HK-2 (cell line): ENCODE results near the gene CACUL1.
"Not testable (repeated sequence)": the region's sequence is repeated elsewhere in the genome, so short reads cannot be mapped to it uniquely, and the experiment has no call there.

ENCODE experiments used
- DNase-seq: peaks from one replicate; pipeline ENCODE4 v3.0.0-alpha.2; 2018; ENCODE audit not compliant: unreplicated experiment

Gene CACUL1

DNA sequence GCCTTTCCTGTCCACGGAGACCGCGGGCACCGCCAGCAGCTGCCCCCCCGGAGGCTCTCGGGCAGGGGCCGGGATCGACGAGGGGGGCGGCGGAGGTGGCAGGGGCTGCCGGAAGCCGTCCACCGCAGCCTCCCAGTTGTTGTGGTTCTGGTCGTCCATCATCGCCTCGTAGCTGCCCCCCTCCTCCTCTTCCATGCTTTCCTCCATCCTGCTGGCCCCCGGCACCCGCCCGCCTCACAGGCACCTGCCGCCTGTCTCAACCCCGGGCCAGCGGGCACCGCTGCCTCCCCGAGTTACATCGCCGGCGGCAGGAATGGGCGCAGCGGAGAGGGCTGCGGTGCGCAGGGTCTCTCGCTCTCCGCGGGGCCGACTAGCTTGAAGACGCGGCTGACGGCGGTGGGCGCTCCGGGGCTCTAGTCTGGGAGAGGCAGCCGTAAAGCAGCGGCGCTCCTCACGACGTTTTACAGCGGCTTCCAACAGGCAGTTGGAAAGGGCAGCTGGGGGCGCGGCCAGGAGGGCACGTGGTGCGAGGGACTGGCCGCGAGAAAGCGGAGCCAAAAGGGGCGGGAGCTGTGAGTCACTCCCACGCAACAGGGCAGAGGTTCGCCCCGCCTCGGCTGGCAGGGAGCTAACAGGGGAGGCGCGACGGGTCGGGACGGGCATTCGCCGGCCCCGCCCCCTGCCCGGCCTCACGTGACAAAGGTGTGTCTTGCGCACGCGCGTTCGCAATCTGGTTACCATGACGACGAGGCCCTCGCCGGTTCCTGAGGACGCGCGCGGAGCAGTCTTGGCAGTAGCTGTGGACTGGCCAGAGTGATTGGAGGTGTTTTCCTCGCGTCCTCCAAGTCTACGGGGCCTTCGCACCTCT lies at the start of gene CACUL1:
Gene CACUL1 (minus strand): TSS at position 415 of the 868 bp plus-strand sequence. CDS start 208 bp downstream, at position 207.
- DNase-seq: peak; percentile 100

DNA sequence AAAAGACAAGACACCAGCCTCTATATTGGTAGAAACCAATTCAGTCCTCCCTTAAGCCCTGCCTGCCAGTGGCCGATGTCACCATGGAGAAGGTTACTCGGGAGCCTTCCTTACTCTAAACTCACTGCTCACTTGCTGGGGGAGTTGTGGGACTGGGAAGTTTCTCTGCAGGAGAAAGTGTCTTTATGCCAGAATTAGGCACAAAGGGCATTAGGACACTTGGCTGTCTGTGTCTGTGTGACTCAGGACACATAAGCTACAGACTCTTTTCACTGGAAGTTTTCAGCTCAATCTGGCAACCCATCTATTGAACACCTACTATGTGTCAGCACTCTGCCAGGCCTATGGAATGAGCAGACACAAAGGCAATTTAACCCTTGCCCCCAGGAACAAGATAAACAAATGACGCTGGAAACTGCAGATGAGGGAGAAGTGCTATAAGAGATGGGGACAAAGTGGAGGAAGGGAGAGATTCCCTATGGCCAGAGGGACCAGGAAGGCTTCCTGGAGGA lies 49.5 kb upstream of the CACUL1 start:
- no peak for DNase-seq

DNA sequence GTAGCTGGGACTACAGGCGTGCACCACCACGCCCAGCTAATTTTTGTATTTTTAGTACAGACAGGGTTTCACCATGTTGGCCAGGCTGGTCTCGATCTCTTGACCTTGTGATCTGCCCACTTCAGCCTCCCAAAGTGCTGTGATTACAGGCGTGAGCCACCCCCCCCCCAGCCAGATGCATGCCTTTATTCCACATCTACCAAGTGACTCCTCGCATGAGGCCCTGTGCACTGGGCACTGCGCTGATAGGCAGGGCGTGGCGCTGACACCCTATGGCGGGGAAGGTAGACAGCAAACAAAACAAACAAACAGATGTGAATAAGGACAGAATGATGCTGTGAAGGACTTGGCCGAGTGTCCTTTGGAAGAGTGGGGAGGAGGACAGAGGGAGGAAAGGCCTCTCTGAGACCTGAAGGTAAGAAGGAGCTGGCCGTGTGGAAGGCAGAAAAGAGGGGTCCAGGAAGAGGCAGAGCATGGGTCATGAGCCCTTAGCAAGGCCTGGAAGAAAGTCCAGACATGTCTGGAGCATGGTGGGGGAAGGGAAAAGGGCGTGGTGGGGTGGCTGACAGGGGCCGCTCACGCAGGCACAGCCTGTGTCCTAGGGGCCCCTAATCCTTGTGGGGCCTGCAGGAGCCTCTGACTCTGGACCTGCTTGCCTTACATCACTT lies 47.5 kb upstream of the CACUL1 start:
- DNase-seq: no peak

DNA sequence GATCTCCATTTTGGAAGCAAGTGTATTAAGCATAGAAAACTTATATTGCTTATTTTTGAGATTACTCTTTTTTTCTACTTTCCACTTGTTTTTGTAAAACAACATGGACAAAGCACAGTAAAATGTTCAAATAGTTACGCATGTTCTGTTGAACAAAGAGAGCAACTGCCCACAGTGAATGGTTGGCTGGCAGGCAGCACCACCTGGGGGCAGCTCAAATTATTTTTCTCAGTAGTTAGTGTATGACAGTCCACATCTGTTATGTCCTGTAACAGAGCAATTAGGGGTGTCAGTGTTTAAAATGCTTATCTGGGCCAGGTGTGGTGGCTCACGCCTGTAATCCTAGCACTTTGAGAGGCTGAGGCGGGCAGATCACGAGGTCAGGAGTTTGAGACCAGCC lies 46.1 kb upstream of the CACUL1 start:
- DNase-seq: peak; percentile 17

DNA sequence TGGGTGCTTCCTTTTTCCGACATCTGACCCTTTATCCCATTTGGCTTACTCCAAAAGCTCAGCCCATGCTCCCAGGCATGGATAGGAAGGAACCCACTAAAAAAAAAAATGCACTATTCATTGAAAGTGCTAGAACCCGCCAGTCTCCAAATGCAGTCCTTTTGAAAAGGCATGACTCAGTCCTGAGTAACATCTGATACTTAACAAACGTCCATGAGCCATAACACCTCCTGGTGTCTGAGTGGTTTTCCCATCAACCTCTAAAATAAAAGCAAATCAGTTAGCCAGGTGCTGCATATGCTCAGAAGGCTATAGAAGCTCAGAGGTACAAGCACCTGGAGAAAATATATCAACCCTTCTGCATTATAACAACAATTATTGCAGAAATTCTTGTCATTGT lies 45.0 kb upstream of the CACUL1 start:
- DNase-seq: peak; percentile 12

DNA sequence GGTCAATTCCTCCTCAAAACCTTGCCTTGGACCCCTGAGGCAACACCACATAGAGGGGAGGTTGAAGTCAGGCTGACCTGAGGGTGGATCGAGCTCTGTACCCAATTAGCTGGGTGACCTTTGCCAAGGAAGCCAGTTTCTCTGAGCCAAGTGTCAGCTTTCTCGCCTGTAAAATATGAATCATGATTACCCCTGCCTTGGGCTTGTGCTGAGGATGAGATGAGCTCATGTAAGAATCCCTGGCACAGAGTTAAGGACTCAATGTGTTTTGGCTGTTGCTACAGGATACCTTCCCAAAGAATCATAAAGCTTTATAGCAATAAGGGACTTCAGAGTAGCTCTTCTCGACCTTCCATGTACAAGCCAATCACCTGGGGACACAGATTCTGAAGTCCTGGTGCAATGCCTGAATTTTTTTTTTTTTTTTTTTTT lies 43.5 kb upstream of the CACUL1 start:
- no peak for DNase-seq

DNA sequence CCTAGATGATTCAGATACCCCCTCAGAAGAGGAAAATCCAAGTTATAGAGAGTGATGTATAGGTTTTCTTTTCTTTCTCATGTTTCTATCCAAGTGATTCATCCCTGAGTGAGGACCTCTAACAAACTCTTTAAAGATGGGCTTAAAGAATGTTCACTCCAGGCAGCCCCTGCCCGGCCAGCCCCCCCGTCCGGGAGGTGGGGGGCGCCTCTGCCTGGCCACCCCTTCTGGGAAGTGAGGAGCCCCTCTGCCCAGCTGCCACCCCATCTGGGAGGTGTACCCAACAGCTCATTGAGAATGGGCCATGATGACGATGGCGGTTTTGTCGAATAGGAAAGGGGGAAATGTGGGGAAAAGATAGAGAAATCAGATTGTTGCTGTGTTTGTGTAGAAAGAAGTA lies 40.2 kb upstream of the CACUL1 start:
- not testable (repeated sequence) for DNase-seq

DNA sequence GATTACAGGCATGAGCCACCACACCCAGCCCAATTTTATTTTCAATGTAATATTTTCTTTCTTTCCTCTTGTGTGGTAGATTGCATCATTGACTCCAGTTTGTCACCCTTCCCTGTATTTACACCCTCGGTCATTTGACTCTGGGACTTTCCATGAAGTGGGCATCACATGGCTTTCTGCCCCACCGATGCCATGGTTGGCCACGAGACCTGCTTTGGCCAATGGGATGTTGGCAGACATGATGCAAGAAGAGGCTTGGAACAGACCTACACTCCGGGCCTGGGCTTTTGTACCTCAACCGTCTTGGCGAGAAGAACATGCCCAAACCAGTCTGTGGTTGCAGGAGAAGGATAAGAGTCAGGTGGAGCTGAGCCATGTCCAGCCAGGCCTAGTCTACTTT lies 38.8 kb upstream of the CACUL1 start:
- DNase-seq: no peak

DNA sequence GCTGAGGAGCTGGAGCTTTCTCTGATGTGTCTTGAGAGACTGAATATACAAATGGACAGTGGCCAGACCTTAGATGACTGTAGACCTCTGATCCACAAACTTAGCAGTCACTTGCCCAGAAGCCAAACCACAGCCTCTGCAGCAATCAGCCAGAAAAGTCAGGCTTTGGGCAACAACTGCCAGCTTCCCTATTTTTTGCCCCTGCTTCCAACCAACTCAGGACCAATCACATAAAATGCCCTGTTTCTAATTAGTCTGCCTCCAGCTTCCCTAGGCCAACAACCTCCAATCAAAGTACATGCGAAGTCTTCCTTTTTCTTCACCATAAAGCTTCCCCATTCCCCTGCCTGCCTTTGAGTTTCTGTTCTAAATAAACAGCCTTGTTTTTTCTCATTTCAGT lies 37.8 kb upstream of the CACUL1 start:
- no peak for DNase-seq

DNA sequence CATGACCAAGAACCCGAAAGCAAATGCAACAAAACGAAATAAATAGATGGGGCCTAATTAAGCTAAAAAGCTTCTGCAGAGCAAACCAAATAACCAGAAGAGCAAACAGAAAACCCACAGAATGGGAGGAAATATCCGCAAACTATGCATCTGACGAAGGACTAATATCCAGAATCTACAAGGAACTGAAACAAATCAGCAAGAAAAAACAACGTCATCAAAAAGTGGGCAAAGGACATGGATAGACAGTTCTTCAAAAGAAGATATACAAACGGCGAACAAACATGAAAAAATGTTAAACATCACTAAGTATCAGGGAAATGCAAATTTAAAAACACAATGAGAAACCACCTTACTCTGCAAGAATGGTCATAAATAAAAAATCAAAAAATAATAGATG lies 35.3 kb upstream of the CACUL1 start:
- DNase-seq: no peak

DNA sequence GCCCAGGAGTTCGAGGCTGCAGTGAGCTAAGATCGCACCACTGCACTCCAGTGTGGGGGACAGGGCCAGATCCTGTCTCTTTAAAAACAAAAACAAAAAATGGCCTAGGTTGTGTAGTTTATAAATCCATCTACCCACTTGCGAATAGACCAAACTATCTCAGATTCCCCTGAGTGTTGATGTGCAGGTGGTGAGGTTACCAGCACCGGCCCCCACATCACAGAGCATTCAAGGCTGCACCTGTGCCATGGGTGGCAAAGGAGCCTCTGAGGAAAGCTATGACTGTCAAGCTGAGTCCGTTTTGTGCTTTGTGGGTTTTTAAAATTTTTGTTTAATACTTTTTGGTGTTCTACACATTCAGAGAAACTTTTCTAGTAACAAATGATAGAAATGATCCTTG lies 30.8 kb upstream of the CACUL1 start:
- DNase-seq: no peak

DNA sequence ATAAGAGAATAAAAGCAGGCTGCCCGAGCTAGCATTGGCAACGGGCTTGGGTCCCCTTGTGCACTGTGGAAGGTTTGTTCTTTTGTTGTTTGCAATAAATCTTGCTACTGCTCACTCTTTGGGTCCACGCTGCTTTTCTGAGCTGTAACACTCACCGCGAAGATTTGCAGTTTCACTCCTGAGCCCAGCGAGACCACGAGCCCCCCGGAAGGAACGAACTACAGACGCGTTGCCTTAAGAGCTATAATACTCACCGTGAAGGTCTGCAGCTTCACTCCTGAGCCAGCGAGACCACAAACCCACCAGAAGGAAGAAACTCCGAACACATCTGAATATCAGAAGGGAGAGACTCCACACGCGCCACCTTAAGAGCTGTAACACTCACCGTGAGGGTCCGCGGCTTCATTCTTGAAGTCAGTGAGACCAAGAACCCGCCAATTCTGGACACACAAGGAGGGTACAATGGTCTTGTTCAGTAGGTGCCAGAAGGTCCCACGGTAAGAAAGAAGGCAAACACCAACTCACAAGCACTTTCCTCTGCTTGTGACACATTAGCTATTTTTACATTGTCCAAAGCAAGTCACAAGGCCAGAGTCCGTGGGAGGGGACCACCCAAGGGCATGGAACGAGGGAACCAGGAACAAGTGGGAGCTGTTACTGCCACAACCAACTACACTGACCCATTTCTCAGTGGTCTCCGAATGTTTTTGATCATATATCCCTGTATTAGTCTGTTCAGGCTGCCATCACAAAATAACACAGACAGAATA lies 29.2 kb upstream of the CACUL1 start:
- no peak for DNase-seq

DNA sequence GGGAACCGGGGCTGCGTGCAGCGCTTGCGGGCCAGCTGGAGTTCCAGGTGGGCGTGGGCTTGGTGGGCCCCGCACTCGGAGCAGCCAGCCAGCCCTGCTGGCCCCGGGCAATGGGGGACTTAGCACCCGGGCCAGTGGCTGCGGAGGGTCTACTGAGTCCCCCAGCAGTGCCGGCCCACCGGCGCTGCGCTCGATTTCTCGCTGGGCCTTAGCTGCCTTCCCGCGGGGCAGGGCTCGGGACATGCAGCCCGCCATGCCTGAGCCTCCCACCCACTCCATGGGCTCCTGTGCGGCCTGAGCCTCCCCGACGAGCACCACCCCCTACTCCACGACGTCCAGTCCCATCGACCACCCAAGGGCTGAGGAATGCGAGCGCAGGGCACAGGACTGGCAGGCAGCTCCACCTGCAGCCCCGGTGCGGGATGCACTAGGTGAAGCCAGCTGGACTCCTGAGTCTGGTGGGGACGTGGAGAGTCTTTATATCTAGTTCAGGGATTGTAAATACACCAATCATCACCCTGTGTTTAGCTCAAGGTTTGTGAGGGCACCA lies 28.2 kb upstream of the CACUL1 start:
- not testable (repeated sequence) for DNase-seq

DNA sequence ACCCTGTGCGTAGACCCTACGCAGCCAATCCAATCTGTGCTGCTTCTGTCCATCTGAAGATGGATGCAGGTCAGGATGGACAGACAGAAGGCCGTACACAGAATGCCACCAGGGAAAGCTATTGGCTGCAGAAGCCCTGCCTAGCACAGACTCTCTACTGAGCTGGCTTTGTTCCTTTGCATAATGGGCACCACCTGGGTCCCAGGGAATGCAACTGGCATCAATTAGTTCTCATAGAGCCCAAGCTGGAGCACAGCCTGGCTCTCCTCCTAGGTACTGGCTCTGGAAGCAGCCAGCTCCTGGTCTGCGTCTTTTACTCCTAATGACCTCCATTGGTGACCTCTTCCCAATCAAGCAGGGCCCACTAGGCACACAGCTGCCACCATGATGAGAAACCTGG lies 26.8 kb upstream of the CACUL1 start:
- no peak for DNase-seq

DNA sequence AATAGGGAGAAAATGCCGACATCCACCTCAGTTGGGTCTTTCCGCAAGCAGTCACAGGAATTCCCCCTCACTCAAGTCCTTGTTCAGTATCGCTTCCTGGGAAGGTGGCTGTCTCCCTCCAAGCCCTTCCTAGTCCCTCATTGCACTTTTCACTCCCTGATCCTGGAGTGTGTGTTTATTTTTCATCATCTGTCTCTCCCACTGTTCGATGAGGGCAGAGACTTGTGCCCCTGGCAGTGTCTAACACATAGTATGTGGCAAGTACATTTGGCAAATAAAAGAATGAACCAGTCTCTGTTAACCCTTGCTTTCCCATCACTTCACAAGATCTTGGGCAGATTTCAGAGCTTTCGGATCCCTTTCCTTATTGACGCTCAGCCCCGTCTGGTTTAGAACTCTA lies 24.0 kb upstream of the CACUL1 start:
- DNase-seq: no peak

DNA sequence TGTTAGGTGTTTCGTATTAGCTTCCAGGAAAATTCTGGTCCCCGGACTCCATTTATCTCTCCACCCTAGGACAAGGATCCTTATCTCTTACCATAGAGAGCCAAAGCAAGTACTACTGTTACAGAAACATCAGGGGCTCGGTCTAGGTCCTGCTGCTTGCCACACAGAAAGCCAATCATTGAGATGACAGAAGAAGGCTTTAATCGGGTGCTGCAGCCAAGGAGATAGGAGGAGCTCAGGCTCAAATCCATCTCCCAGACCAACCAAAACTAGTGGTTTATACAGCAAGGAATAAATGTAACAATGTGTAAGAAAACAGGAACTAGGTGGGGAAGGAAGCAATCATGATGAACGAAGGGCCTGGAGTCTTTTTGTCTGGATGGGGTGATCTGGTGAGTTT lies 22.2 kb upstream of the CACUL1 start:
- no peak for DNase-seq

DNA sequence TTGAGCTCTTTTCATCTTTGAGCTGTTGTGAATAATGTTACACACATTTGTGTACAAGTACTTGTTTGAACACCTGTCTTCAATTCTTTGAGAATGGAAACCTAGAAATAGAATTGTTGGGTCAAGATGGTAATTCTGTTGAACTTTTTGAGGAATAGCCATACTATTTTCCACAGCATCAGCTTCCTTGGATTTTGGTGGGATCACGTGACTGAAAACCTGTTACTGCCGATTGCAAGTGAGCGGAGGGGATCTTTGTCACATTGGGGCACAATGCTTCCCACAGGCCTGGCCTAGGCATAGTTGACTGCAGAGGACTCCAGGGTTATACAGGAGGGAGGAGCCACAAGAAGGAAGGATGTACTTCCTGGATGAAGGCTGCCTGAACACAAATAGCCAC lies 21.3 kb upstream of the CACUL1 start:
- no peak for DNase-seq

DNA sequence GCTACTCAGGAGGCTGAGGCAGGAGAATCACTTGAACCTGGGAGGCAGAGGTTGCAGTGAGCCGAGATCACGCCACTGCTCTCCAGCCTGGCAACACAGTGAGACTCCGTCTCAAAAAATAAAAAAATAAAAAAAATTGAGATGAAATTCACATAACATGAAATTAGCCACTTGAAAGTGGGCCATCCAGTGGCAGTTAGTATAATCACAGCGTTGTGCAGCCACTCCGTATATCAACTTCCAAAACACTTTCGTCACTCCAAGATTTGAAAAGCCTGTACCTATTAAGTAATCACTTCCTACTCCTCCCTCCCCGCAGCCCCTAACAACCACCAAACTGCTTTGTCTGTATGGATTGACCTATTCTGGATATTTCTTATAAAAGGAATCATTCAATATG lies 20.7 kb upstream of the CACUL1 start:
- no peak for DNase-seq

DNA sequence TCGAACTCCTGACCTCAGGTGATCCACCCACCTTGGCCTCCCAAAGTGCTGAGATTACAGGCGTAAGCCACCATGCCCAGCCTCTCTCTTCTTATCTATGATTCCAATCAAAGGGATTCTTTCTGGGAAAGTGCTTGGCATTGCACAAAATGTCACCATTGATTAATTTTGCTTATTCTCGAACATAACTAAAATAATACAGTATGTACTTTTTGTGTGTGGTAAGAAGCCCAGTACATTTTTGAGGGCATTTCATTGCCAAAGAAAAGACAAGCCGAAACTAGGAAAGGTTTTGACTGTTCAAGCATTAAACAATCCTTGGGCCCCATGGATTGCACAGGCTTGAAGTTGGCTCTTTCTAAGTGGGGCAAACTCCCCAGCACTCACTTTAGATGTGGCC lies 18.3 kb upstream of the CACUL1 start:
- DNase-seq: no peak

DNA sequence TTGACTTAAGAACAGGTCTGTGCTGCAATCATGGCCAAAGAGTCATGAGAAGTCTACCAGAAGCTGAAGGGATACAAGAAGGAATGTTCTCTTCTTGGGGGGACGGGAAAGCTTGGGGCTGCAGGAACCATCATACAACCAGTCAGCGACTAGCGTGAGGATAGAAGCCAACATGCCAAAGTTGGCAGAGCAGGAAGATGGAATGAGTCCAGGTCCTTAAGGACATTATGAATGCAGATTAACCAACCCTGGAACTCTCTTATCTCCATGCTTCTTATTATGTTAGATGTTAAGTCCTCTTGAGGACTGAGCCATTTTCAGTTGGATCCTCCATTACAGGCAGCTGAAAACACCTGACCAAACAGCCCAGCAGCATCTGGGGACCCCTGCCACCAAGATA lies 17.2 kb upstream of the CACUL1 start:
- no peak for DNase-seq

DNA sequence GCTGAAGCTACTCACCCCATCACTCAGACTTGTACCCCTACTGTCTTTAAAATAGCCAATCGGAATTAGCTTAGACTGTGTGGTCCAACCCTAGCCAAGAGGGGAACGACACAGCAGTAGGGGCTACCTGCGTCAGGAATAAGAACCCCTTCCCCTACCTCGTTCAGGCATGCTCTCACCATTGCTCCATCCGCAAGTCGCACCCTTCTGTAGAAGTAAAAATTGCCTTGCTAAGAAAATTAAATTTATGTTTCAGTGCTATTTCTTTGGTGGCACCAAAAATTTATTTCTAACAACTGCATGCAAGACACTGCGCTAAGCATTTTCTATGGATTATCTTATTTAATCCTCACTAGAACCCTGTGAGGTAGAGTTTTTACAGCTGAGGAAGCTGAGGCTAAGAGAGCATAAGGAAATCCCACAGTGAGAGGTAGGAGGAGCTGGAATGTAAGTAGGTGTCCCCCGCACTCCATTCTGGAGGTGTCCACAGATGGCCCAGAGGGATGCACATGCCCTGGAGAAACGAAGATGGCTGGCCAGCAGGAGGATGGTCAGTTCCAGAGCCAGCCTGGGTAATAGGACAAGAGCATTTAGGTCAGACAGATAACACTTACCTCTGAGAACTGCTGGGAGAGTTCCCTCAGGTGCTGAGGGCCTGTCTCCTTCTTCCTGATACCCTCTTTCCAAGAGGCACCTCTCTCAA lies 15.3 kb upstream of the CACUL1 start:
- no peak for DNase-seq
